OCI-LY3 (cell line): Measurements from ENCODE around the gene CNTLN.

Experiments
- EZH2phosphoT487 ChIP-seq: fragments of 200-600 bp; shearing (Covaris generic); IDR thresholded peaks from 2 replicates; pipeline ENCODE4 v1.6.1; 2018; ENCODE audit warnings: antibody characterized with exemption, mixed run types, low read depth
- TF ChIP-seq, protein P1 (sequence below): fragments of 200-600, 300-600 bp; sonication (generic); IDR thresholded peaks from 2 replicates; pipeline ENCODE4 v1.5.1; 2014; ENCODE audit warnings: antibody characterized with exemption, low read length, low read depth

DNA sequence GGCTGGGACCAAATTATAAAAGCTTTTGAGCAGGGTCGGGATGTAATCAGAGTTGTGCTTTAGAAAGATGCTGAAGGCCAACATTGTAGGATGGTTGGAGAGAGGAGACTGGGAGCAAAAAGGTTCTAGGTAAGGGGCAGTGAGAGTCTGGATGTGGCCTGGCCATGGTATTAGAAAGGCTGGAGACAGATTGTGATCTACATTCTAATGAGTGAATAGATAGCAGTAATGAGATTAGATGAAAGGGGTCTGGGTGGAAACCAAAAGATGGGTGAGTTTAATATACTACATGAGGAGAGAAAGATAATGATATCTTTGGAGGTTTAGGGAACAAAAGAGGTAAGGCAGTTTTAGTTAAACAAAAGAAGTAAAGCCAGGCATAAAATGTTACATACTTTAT lies 355.3 kb downstream of the CNTLN start:
- TF ChIP-seq, protein P1, sequence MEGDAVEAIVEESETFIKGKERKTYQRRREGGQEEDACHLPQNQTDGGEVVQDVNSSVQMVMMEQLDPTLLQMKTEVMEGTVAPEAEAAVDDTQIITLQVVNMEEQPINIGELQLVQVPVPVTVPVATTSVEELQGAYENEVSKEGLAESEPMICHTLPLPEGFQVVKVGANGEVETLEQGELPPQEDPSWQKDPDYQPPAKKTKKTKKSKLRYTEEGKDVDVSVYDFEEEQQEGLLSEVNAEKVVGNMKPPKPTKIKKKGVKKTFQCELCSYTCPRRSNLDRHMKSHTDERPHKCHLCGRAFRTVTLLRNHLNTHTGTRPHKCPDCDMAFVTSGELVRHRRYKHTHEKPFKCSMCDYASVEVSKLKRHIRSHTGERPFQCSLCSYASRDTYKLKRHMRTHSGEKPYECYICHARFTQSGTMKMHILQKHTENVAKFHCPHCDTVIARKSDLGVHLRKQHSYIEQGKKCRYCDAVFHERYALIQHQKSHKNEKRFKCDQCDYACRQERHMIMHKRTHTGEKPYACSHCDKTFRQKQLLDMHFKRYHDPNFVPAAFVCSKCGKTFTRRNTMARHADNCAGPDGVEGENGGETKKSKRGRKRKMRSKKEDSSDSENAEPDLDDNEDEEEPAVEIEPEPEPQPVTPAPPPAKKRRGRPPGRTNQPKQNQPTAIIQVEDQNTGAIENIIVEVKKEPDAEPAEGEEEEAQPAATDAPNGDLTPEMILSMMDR, result no peak
- no peak for TF ChIP-seq EZH2phosphoT487
